Measurements from ENCODE around the gene MPDU1. TPM values are rescaled to one million over a fixed set of nuclear protein-coding genes. Genes with fewer than 3 reads are reported as not detected.

The MPDU1 gene
- total RNA-seq, result 21.4 TPM

- DNase-seq (ENCODE audit: low spot score) (peak; percentile 98), ATAC-seq (peak; percentile 91)
- intact Hi-C loops (cut with DNase I), result no loop called here
These were observed at the start of gene MPDU1 for GRCh38 chr17:7583253-7584109. Gene MPDU1, plus strand, starts transcription at chr17:7583852. Its CDS starts 11 bp downstream, at chr17:7583863.

GRCh38 chr17:7538050-7538449, 45.6 kb upstream of the MPDU1 start:
- ATAC-seq (no peak), DNase-seq (ENCODE audit: low spot score) (no peak)
- intact Hi-C loops (cut with DNase I), result no loop called here

GRCh38 chr17:7538891-7539545, 44.6 kb upstream of the MPDU1 start:
- ATAC-seq (no peak), DNase-seq (ENCODE audit: low spot score) (no peak)
- intact Hi-C loops (cut with DNase I), result no loop called here

- intact Hi-C loops (cut with DNase I), result no loop called here
- no peak for ATAC-seq
- DNase-seq (ENCODE audit: low spot score), result no peak
These were observed 42.5 kb upstream of the MPDU1 start for GRCh38 chr17:7541074-7541621.

- no peak for ATAC-seq
These were observed 38.7 kb upstream of the MPDU1 start for GRCh38 chr17:7544911-7545310.

GRCh38 chr17:7548585-7549400, 34.9 kb upstream of the MPDU1 start, which contains the start of gene TNFSF12:
Gene TNFSF12, plus strand, starts transcription at chr17:7549058. Its CDS starts 96 bp downstream, at chr17:7549154.
- ATAC-seq, result peak; percentile 73
- intact Hi-C loops (cut with DNase I), result no loop called here
- DNase-seq (ENCODE audit: low spot score), result peak; percentile 85

More at GRCh38 chr17:7544911-7545310, 38.7 kb upstream of the MPDU1 start:
- no peak for DNase-seq (ENCODE audit: low spot score)
- intact Hi-C loops (cut with DNase I), result no loop called here

- DNase-seq (ENCODE audit: low spot score) (no peak), ATAC-seq (peak; percentile 71)
- intact Hi-C loops (cut with DNase I), result no loop called here
These were observed 34.1 kb upstream of the MPDU1 start for GRCh38 chr17:7549401-7550055.

GRCh38 chr17:7550344-7550743, 33.3 kb upstream of the MPDU1 start:
- no peak for DNase-seq (ENCODE audit: low spot score)
- ATAC-seq, result no peak
- intact Hi-C loops (cut with DNase I), result no loop called here

- ATAC-seq (no peak), DNase-seq (ENCODE audit: low spot score) (no peak)
- intact Hi-C loops (cut with DNase I), result no loop called here
These were observed 32.3 kb upstream of the MPDU1 start for GRCh38 chr17:7551396-7551795.

- DNase-seq (ENCODE audit: low spot score) (no peak), ATAC-seq (peak; percentile 16)
- intact Hi-C loops (cut with DNase I), result no loop called here
These were observed 31.0 kb upstream of the MPDU1 start for GRCh38 chr17:7552621-7553051.

- no peak for ATAC-seq
- intact Hi-C loops (cut with DNase I), result no loop called here
- no peak for DNase-seq (ENCODE audit: low spot score)
These were observed 30.3 kb upstream of the MPDU1 start for GRCh38 chr17:7553356-7553755.

GRCh38 chr17:7555320-7555948, 28.2 kb upstream of the MPDU1 start:
- ATAC-seq, result no peak
- intact Hi-C loops (cut with DNase I), result no loop called here
- no peak for DNase-seq (ENCODE audit: low spot score)

GRCh38 chr17:7556627-7557026, 27.0 kb upstream of the MPDU1 start:
- ATAC-seq, result no peak
- DNase-seq (ENCODE audit: low spot score), result no peak
- intact Hi-C loops (cut with DNase I), result no loop called here

GRCh38 chr17:7557147-7557764, 26.4 kb upstream of the MPDU1 start:
- no peak for ATAC-seq
- DNase-seq (ENCODE audit: low spot score), result no peak
- intact Hi-C loops (cut with DNase I), result no loop called here

GRCh38 chr17:7557775-7558543, 25.7 kb upstream of the MPDU1 start:
- DNase-seq (ENCODE audit: low spot score) (peak; percentile 90), ATAC-seq (peak; percentile 83)
- intact Hi-C loops (cut with DNase I), result no loop called here

GRCh38 chr17:7558544-7559319, 24.9 kb upstream of the MPDU1 start, which contains the start of gene TNFSF13:
Gene TNFSF13, plus strand, starts transcription at chr17:7558750. Its CDS starts 290 bp downstream, at chr17:7559040.
- intact Hi-C loops (cut with DNase I), result no loop called here
- peak; percentile 82 for DNase-seq (ENCODE audit: low spot score)
- peak; percentile 54 for ATAC-seq
